Measurements from ENCODE around the gene EFCAB8.
"Not testable (repeated sequence)": the region's sequence is repeated elsewhere in the genome, so short reads cannot be mapped to it uniquely, and the experiment has no call there.

EFCAB8 gene

DNA sequence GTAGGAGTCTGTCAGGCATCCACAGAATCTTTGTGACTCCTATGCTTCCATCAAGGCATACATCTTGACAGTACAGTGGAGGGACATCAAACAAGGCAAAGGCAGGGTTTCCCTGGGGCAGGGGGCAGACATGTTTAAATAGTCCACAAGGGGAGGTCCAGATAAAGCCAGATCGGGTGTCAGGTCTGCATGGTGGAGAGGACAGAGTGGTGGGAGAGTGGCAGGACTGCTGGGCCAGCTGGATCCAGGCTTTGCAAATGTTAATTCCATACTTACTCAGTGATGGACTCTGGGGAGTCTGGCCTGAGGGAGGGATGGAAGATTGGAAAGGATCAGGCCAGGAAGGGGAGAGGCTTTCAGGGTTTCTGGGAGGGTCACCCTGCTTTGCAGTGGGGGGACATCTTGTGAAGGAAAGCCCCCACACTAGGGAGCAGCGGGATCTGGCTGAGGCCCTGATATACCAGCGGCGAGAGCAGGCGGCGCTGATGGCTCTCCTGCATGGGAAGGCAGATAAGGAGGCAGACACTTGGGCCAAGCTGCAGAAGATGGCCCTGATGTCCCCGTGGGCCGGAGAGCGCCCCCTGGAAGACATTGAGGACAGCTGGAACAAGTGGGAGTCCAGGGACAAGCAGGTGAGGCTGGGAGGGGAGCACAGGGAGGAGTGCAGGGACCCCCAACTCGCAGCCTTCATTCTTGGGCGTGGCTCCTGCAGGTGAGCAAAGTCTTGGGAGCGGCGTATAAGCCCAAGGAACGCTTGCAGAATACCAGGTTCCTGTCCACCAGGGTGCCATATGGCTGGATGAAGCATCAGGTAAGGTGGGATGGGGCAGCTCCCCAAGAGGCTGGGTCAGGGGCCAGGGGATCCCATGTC is 100.9 kb downstream of the EFCAB8 start:
- DNase-seq = no peak

- no peak for DNase-seq
Observed at GRCh38 chr20:32960222-32960518, 101.4 kb downstream of the EFCAB8 start.

DNA sequence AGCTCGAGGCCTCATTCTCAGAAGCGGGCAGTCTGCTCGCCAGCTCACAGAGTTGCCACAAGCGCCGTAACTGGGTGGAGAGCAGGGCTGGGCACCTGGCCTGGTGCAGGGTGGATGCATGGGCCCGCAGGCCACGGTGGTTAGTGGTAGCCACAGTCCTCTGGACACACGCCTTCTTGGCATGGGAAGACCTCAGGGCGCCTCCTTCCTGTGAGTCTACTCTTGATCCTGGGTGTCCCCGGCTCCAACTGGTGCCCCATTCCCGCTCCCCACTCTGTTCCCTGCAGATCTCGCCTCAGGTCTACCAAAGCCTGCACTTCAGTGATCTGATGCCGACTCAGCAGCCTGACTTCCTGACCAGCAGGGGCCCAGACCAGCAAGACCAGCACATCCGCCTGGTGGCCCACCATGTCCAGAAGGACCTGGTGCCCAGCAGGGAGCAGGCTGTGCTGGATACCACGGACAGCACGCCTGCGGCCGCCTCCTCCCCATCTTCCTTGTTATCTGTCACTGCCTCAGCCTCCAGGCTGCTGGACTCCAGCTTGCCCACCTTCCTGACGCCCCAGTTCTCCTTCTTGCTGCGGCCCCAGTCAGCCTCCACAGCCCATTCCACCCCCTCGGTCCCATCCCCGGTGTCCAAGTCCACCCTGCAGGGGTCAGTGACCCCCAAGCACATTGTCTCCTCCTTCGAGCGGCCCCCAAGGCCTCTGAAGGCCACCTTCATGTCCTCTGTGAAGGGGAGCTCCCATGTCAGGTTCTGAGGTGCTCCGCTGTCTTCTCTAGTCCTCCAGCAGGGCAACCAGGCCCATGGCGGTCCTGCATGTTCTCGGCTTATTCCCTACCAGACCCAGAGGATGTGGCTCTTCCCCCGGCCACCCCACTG is 102.4 kb downstream of the EFCAB8 start:
- no peak for DNase-seq

GRCh38 chr20:32962053-32962452 is 103.3 kb downstream of the EFCAB8 start:
- DNase-seq = no peak

- DNase-seq = not testable (repeated sequence)
Observed at GRCh38 chr20:32962646-32963045, 103.9 kb downstream of the EFCAB8 start.

GRCh38 chr20:32963176-32963575 is 104.5 kb downstream of the EFCAB8 start:
- no peak for DNase-seq

- DNase-seq = no peak
Observed at GRCh38 chr20:32964575-32964974, 105.9 kb downstream of the EFCAB8 start.

DNA sequence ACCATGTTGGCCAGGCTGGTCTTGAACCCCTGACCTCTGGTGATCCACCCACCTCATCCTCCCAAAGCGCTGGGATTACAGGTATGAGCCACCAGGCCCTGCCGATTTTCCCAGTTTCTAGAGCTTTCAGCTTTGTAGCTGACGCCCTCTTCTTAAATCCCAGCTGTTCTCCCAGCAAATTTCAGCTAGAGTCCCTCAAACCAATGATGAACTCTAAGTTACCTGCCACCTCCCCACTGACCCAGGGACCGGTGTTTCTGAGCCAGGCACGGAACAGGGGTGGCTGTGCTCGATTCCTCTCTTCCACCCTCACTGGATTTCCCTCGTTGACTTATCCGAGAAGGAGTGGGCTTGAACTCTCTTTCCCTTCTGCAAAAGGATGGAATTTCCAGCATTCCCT is 106.4 kb downstream of the EFCAB8 start:
- no peak for DNase-seq

GRCh38 chr20:32965581-32966373 is 107.1 kb downstream of the EFCAB8 start:
- DNase-seq = peak; percentile 27

GRCh38 chr20:32966382-32966781 is 107.7 kb downstream of the EFCAB8 start:
- no peak for DNase-seq

- DNase-seq = peak; percentile 58
Observed at GRCh38 chr20:32966881-32967781, 108.4 kb downstream of the EFCAB8 start.

DNA sequence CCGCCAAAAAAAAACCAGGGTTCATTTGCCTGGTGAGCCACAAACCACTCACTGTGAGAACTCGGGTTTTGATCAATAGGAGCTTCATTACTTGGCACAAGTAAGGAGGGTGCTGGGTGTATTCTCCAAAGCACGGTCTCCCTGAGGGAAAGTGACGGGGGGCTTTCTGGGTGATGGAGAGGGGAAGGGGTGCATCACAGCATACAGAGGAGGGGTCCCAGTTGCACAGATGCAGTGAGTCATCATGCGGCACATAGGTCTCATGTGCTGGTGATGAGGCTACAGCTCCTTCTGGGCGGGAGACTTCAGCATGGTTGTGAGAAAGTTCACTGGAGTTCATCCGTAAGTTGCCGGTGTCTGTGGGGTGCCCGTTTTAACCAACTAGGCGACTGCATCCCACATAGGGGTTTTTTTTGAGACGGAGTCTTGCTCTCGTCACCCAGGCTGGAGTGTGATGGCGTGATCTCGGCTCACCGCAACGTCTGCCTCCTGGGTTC is 109.3 kb downstream of the EFCAB8 start:
- DNase-seq = peak; percentile 69

- no peak for DNase-seq
Observed at GRCh38 chr20:32968478-32969241, 109.9 kb downstream of the EFCAB8 start.

DNA sequence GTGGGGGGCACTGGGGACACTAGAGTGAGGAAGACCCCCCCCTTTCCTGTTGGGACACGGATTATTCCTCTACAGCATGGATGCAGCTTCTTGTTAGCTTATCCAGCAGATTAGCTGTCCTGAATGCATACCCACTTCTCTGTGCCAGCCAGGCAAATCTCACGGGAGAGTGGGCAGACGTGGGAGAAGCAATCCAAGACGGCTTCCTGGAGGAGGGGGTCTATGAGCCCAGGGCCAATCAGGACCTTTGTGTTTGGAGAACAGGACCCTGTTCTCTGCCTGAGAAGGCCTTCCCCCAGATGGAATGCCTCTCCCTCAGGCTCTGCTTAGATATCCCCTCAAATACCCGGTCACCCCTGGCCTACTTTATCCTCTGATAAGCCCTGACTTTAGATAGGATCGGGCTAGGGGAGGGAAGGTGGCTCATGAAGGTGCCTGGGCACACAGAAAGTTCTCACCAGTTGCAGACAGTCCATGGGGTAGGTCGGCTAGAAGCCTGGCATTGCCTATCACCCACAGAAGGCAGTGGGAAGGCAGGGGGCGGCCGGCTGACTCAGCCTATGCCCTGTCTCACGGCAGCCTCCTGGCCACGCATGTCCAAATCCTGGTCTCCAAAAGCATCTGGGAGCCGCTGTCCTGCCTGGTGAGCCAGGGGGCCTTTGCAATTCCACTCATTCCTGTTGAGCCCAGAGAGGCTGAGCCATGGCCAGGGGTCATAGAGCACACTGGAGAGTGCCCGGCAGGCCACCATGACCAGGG is 110.8 kb downstream of the EFCAB8 start:
- no peak for DNase-seq

- DNase-seq = no peak
Observed at GRCh38 chr20:32970115-32970972, 111.6 kb downstream of the EFCAB8 start.

DNA sequence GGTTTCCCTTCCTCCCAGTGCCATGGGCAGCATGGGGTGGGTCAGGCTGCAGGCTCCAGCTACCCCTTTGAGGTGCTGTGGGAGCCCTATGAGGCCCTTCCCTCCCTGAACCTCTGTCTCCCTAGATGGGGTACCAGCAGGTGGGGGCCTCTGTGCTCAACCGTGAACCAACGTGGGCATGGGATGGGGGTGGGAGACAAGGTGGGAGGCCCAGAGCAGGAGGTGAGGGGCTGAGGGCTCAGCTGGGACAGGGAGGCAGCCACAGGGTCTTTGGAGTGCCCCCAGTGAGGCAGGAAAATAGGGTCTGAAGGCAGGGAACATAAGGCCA is 112.2 kb downstream of the EFCAB8 start:
- DNase-seq = no peak

DNA sequence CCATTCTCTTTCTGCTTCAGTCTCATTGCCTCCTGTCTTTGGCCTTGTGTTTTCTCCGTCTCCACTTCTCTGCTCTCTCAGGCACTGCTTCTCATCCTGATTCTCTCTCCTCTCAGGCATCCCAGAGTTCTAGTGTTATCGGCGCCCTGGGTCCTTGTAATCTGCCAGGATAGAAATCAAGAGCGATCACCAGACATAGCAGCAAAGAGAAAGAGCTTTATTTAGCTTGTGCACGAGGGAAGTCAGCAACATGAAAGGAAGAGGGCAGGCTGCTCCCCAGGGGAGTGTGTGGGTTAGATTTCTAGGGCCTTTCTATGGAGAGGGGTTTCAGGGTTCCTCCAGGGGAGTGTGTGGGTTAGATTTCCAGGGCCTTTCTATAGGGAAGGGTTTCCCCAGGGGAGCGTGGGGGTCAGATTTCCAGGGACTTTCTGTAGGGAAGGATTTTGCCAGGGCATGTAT is 113.0 kb downstream of the EFCAB8 start:
- DNase-seq = no peak

DNA sequence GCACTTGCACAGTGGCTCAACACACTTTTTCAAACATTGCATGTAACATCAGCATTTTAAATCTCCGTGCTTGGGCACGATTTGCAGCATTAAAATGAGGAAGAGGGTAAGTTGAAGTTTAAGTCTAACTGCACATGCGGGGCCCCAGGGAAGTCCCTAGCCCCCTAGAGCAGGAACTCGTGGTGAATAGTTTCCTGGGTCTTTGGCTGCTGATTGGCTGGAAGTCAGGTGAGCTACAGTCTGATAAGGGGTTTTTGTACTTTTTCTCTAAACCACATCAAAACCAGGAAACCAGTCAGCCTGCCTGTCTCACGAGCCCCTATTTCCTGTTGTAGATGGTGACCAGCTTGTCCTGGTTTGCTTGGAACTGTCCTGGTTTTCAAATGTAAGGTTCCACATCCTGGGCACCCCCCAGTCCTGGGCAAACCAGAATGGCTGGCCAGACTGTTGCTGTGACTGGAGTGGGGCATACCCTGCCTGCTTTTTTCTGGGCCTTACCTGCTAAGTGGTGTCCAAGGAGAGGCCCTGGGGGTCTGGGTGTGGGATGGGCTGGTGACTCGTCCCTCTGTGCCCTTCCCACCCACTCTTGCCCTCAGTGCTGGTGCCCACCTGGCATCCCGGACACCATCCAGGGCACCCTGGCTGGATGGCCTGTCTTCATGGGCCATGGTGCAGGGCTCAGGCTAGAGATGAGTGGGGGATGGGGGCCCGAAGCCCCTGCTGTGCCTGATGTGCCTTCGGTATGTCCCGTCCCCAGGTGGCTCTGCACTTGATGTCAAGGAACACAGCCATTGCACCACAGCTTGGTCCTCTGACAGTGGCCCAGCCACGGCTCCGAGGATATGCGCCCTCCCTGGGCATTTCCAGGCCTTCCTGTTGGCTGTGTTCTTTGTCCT is 113.7 kb downstream of the EFCAB8 start:
- peak; percentile 91 for DNase-seq

Data from CD4-positive, alpha-beta T cell treated with Interferon gamma for 1 hour (primary cell).